H9 (cell line): ENCODE results near the gene TFAP2E. TPM values are rescaled to one million over a fixed set of nuclear protein-coding genes. Genes with fewer than 3 reads are reported as not detected.
A peak's percentile ranks its signal among the peaks of the same experiment; 100 is the strongest.

Experiments used
- DNase-seq: peaks from one replicate; pipeline ENCODE4 v3.0.0-alpha.2; 2017
- H2AFZ ChIP-seq: one replicate; pipeline ENCODE4 v1.6.1; 2013; ENCODE audit warnings: mild to moderate bottlenecking, low read length, control low read depth, moderate library complexity
- H2AK5ac ChIP-seq: 2 replicates; pipeline ENCODE4 v1.6.1; 2013; ENCODE audit warnings: low read length, control low read depth, mixed read lengths; ENCODE audit not compliant: insufficient read length
- H2BK120ac ChIP-seq: one replicate; pipeline ENCODE4 v1.6.1; 2013; ENCODE audit warnings: low read depth, mild to moderate bottlenecking, low read length, control low read depth, inconsistent platforms; ENCODE audit not compliant: poor library complexity, severe bottlenecking
- H2BK12ac ChIP-seq: 2 replicates; pipeline ENCODE4 v1.6.1; 2013; ENCODE audit warnings: low read length, control low read depth, mixed read lengths, low read depth; ENCODE audit not compliant: insufficient read length
- H2BK15ac ChIP-seq: 2 replicates; pipeline ENCODE4 v1.6.1; 2013; ENCODE audit warnings: low read depth, low read length, control low read depth
- H2BK20ac ChIP-seq: one replicate; pipeline ENCODE4 v1.6.1; 2013; ENCODE audit warnings: low read depth, mild to moderate bottlenecking, low read length, control low read depth, inconsistent platforms; ENCODE audit not compliant: poor library complexity, severe bottlenecking
- H2BK5ac ChIP-seq: 2 replicates; pipeline ENCODE4 v1.6.1; 2013; ENCODE audit warnings: low read length, control low read depth, mixed read lengths; ENCODE audit not compliant: insufficient read length
- H3K14ac ChIP-seq: 2 replicates; pipeline ENCODE4 v1.6.1; 2013; ENCODE audit warnings: low read length, control low read depth; ENCODE audit not compliant: insufficient read depth
- H3K18ac ChIP-seq: 2 replicates; pipeline ENCODE4 v1.6.1; 2013; ENCODE audit warnings: low read depth, mild to moderate bottlenecking, mixed read lengths, low read length, control low read depth; ENCODE audit not compliant: insufficient read length
- H3K23ac ChIP-seq: 2 replicates; pipeline ENCODE4 v1.6.1; 2013; ENCODE audit warnings: low read length, control low read depth, mixed read lengths, low read depth; ENCODE audit not compliant: insufficient read length
- H3K23me2 ChIP-seq: 2 replicates; pipeline ENCODE4 v1.6.1; 2013; ENCODE audit warnings: low read depth, mild to moderate bottlenecking, mixed read lengths, low read length, control low read depth; ENCODE audit not compliant: insufficient read length, poor library complexity, severe bottlenecking
- H3K27ac ChIP-seq: 2 replicates; pipeline ENCODE4 v1.5.1; 2013; ENCODE audit warnings: low read length, control low read depth, mixed read lengths, low read depth; ENCODE audit not compliant: insufficient read length
- H3K27me3 ChIP-seq: 2 replicates; pipeline ENCODE4 v1.6.1; 2013; ENCODE audit warnings: low read length, control low read depth, inconsistent platforms; ENCODE audit not compliant: insufficient read depth
- H3K4ac ChIP-seq: 2 replicates; pipeline ENCODE4 v1.6.1; 2013; ENCODE audit warnings: low read depth, mild to moderate bottlenecking, control low read depth, inconsistent platforms, low read length, moderate library complexity
- H3K4me1 ChIP-seq: 2 replicates; pipeline ENCODE4 v1.6.1; 2013; ENCODE audit warnings: low read length, control low read depth, inconsistent platforms; ENCODE audit not compliant: insufficient read depth
- H3K4me2 ChIP-seq: 2 replicates; pipeline ENCODE4 v1.6.1; 2013; ENCODE audit warnings: low read length, control low read depth, mixed read lengths; ENCODE audit not compliant: insufficient read length, insufficient read depth
- H3K56ac ChIP-seq: 2 replicates; pipeline ENCODE4 v1.6.1; 2013; ENCODE audit warnings: low read depth, mild to moderate bottlenecking, mixed read lengths, low read length, control low read depth; ENCODE audit not compliant: insufficient read length
- H3K79me1 ChIP-seq: 2 replicates; pipeline ENCODE4 v1.6.1; 2013; ENCODE audit warnings: low read depth, mild to moderate bottlenecking, moderate library complexity, low read length, control low read depth, inconsistent platforms; ENCODE audit not compliant: insufficient read depth, poor library complexity, severe bottlenecking
- H3K79me2 ChIP-seq: 2 replicates; pipeline ENCODE4 v1.6.1; 2013; ENCODE audit warnings: low read length, control low read depth, inconsistent platforms; ENCODE audit not compliant: insufficient read depth
- H3K9ac ChIP-seq: 2 replicates; pipeline ENCODE4 v1.6.1; 2013; ENCODE audit warnings: low read length, control low read depth, mixed read lengths; ENCODE audit not compliant: insufficient read length; ENCODE audit errors: extremely low read depth
- H3K9me3 ChIP-seq: one replicate; pipeline ENCODE4 v1.6.1; 2013; ENCODE audit warnings: low read depth, low read length, inconsistent platforms; ENCODE audit not compliant: control insufficient read depth
- H3T11ph ChIP-seq: one replicate; pipeline ENCODE4 v1.6.1; 2013; ENCODE audit warnings: mild to moderate bottlenecking, low read length, control low read depth, inconsistent platforms
- H4K20me1 ChIP-seq: one replicate; pipeline ENCODE4 v1.6.1; 2013; ENCODE audit not compliant: control insufficient read depth, insufficient read length, insufficient read depth
- H4K5ac ChIP-seq: 2 replicates; pipeline ENCODE4 v1.6.1; 2013; ENCODE audit warnings: low read depth, mild to moderate bottlenecking, mixed read lengths, low read length, control low read depth; ENCODE audit not compliant: insufficient read length
- H4K8ac ChIP-seq: replicated peaks from 2 replicates; pipeline ENCODE4 v1.6.1; 2013; ENCODE audit warnings: low read length, control low read depth, mixed read lengths, low read depth; ENCODE audit not compliant: insufficient read length
- H4K91ac ChIP-seq: 2 replicates; pipeline ENCODE4 v1.6.1; 2013; ENCODE audit warnings: low read depth, mild to moderate bottlenecking, moderate library complexity, mixed read lengths, low read length, control low read depth; ENCODE audit not compliant: insufficient read length
- H3K27ac Mint-ChIP-seq, 3 experiments: 2 replicates in 2 of 3; 3 replicates in 1 of 3; pipeline ENCODE4 v1.8.0; 2020 to 2021; ENCODE audit warnings: mixed read lengths in 3 of 3, mild to moderate bottlenecking in 1 of 3, moderate library complexity in 1 of 3
- H3K27me3 Mint-ChIP-seq: 2 replicates; pipeline ENCODE4 v1.8.0; 2021; ENCODE audit warnings: low read depth, mild to moderate bottlenecking, moderate library complexity, mixed read lengths
- H3K36me3 Mint-ChIP-seq, 3 experiments: 2 replicates in 2 of 3; 3 replicates in 1 of 3; pipeline ENCODE4 v1.8.0; 2020 to 2021; ENCODE audit warnings: low read depth in 3 of 3, mixed read lengths in 3 of 3; ENCODE audit not compliant: insufficient read depth in 1 of 3
- H3K4me1 Mint-ChIP-seq, 2 experiments: 2 replicates each; pipeline ENCODE4 v1.8.0; 2020; ENCODE audit warnings: mixed read lengths in 2 of 2
- H3K4me3 Mint-ChIP-seq, 2 experiments: 2 replicates in 1 of 2; 3 replicates in 1 of 2; pipeline ENCODE4 v1.8.0; 2020 to 2021; ENCODE audit warnings: mild to moderate bottlenecking in 2 of 2, mixed read lengths in 2 of 2, moderate library complexity in 1 of 2
- H3K9me3 Mint-ChIP-seq, 2 experiments: 2 replicates in 1 of 2; 3 replicates in 1 of 2; pipeline ENCODE4 v1.8.0; 2020; ENCODE audit warnings: mild to moderate bottlenecking in 2 of 2, mixed read lengths in 2 of 2, moderate library complexity in 1 of 2
- CTCF ChIP-seq: fragments of 200-600 bp; sonication (generic); conservative IDR thresholded peaks from 3 replicates; pipeline ENCODE4 v1.8.0; 2021; ENCODE audit warnings: antibody characterized with exemption, mild to moderate bottlenecking
- WGBS: extraction: QIAGEN DNeasy Blood & Tissue Kit; methylation state at CpG from one replicate; pipeline ENCODE4 v1.1.7; 2013; ENCODE audit warnings: missing lambda C conversion rate, low lambda C conversion rate, mixed read lengths; ENCODE audit not compliant: insufficient read length; ENCODE audit errors: extremely low coverage; 5-methylcytosine and 5-hydroxymethylcytosine counted together
- total RNA-seq: library from RNA; stranded (reverse); gene quantifications from 2 replicates; pipeline ENCODE4 v1.2.1, GENCODE V29; 2021

TFAP2E gene
- total RNA-seq, 1 experiment from 2014 or later, result 0.70 TPM

- H3K79me2 ChIP-seq, result peaks cover 2% of the 10 kb centered on the region; the same call in 1 of the 2 replicates
- H3K23me2 ChIP-seq, result no peaks in the 10 kb centered on the region
- H3K23ac ChIP-seq, result no peak overlapping the region
- no peaks in the 10 kb centered on the region for H3K27me3 Mint-ChIP-seq
- no peak overlapping the region for H3K4ac ChIP-seq
- no peak overlapping the region for H2BK15ac ChIP-seq
- no peak overlapping the region for H3K18ac ChIP-seq
- H2BK120ac ChIP-seq, result no peak overlapping the region
- no peak for TF ChIP-seq CTCF
- H2AFZ ChIP-seq, result no peak overlapping the region
- no peak overlapping the region for H3K4me2 ChIP-seq
- H2BK20ac ChIP-seq, result no peak overlapping the region
- no peak overlapping the region for H3K9ac ChIP-seq
- no peak overlapping the region for H4K8ac ChIP-seq
- H3K27ac Mint-ChIP-seq, result peak overlapping the region in 1 of 3 experiments; percentile 20; a peak in 1 of 7 replicates
- H2BK5ac ChIP-seq, result no peak overlapping the region
- H3K79me1 ChIP-seq, result peaks cover 6% of the 10 kb centered on the region
- H4K20me1 ChIP-seq, result no peaks in the 10 kb centered on the region
- no peaks in the 10 kb centered on the region for H3K27me3 ChIP-seq
- WGBS, result no CpG with 5 or more reads among the region's 8 CpGs
- DNase-seq, result no peak
- no peaks in the 10 kb centered on the region for H3K4me1 ChIP-seq
- H3K56ac ChIP-seq, result no peak overlapping the region
- no peaks in the 10 kb centered on the region for H3K9me3 ChIP-seq
- H4K91ac ChIP-seq, result no peak overlapping the region
- no peak overlapping the region for H3K4me3 Mint-ChIP-seq
- H3T11ph ChIP-seq, result no peak overlapping the region
- H3K14ac ChIP-seq, result no peak overlapping the region; the same call in 1 of the 2 replicates
- H2AK5ac ChIP-seq, result no peak overlapping the region
- H3K27ac ChIP-seq, result no peak overlapping the region
- H3K9me3 Mint-ChIP-seq, result no peaks in the 10 kb centered on the region
- H2BK12ac ChIP-seq, result no peak overlapping the region
- H3K4me1 Mint-ChIP-seq, result peaks cover 8 to 11% of the 10 kb centered on the region in 2 experiments
- H3K36me3 Mint-ChIP-seq, result peaks cover 15 to 30% (median 23%) of the 10 kb centered on the region in 3 experiments; a peak in 6 of 7 replicates
- H4K5ac ChIP-seq, result no peak overlapping the region
Observed at GRCh38 chr1:35615440-35615839, 42.3 kb downstream of the TFAP2E start.
